PC-3 (cell line): ENCODE measurements around the gene HAO1.
"Not testable (repeated sequence)": the region's sequence is repeated elsewhere in the genome, so short reads cannot be mapped to it uniquely, and the experiment has no call there.

Source experiments
- EZH2 ChIP-seq: fragments of 300-600 bp; sonication (generic); IDR thresholded peaks from one replicate; pipeline ENCODE4 v1.6.1; 2017; ENCODE audit warnings: antibody characterized with exemption, mild to moderate bottlenecking, low read length; ENCODE audit not compliant: unreplicated experiment
- EZH2phosphoT487 ChIP-seq: fragments of 300-600 bp; sonication (generic); IDR thresholded peaks from 2 replicates; pipeline ENCODE4 v1.6.1; 2018; ENCODE audit warnings: mild to moderate bottlenecking, antibody characterized with exemption, low read length, borderline replicate concordance
- TF ChIP-seq, protein P1 (sequence below): fragments of 300-600 bp; sonication (generic); conservative IDR thresholded peaks from 2 replicates; pipeline ENCODE4 v1.5.1; 2017; ENCODE audit warnings: antibody characterized with exemption, low read depth, mild to moderate bottlenecking, low read length

DNA sequence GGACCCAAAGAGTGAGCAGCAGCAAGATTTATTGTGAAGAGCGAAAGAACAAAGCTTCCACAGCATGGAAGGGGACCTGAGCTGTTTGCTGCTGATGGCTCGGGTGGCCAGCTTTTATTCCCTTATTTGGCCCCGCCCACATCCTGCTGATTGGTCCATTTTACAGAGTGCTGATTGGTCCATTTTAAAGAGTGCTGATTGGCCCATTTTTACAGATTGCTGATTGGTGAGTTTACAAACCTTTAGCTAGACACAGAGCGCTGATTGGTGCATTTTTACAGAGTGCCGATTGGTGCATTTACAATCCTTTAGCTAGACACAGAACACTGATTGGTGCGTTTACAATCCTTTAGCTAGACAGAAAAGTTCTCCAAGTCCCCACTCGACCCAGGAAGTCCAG, 105.8 kb downstream of the HAO1 start:
- TF ChIP-seq, protein P1, sequence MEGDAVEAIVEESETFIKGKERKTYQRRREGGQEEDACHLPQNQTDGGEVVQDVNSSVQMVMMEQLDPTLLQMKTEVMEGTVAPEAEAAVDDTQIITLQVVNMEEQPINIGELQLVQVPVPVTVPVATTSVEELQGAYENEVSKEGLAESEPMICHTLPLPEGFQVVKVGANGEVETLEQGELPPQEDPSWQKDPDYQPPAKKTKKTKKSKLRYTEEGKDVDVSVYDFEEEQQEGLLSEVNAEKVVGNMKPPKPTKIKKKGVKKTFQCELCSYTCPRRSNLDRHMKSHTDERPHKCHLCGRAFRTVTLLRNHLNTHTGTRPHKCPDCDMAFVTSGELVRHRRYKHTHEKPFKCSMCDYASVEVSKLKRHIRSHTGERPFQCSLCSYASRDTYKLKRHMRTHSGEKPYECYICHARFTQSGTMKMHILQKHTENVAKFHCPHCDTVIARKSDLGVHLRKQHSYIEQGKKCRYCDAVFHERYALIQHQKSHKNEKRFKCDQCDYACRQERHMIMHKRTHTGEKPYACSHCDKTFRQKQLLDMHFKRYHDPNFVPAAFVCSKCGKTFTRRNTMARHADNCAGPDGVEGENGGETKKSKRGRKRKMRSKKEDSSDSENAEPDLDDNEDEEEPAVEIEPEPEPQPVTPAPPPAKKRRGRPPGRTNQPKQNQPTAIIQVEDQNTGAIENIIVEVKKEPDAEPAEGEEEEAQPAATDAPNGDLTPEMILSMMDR = not testable (repeated sequence)
- not testable (repeated sequence) for TF ChIP-seq EZH2phosphoT487, EZH2
